T-helper 17 cell (primary cell): ENCODE measurements around the gene UCK2. TPM values are rescaled to one million over a fixed set of nuclear protein-coding genes. Genes with fewer than 3 reads are reported as not detected.
A peak's percentile ranks its signal among the peaks of the same experiment; 100 is the strongest.
"Not testable (repeated sequence)": the region's sequence is repeated elsewhere in the genome, so short reads cannot be mapped to it uniquely, and the experiment has no call there.

Experiments
- ATAC-seq: fragments of 150-1000 bp; cut with Tn5 transposase; 2 replicates; pipeline ENCODE4 v1.10.0; 2021; ENCODE audit warnings: mild to moderate bottlenecking, moderate library complexity
- DNase-seq, 3 donors: peaks; one replicate each; pipeline versions ENCODE4 v3.0.0 to v3.0.0-alpha.2; 2020 to 2021
- H3K9me3 ChIP-seq: one replicate; pipeline ENCODE4 v1.7.0; 2013; ENCODE audit warnings: low read length, mild to moderate bottlenecking; ENCODE audit not compliant: control insufficient read depth, poor library complexity, severe bottlenecking
- H3K27ac Mint-ChIP-seq: one replicate; pipeline ENCODE4 v1.8.0; 2022; ENCODE audit warnings: mild to moderate bottlenecking, moderate library complexity, mixed read lengths
- H3K27me3 Mint-ChIP-seq: one replicate; pipeline ENCODE4 v1.8.0; 2022; ENCODE audit warnings: mixed read lengths
- H3K36me3 Mint-ChIP-seq: one replicate; pipeline ENCODE4 v1.8.0; 2022; ENCODE audit warnings: low read depth, mixed read lengths
- H3K4me1 Mint-ChIP-seq: one replicate; pipeline ENCODE4 v1.8.0; 2022; ENCODE audit warnings: mild to moderate bottlenecking, mixed read lengths
- H3K4me3 Mint-ChIP-seq: one replicate; pipeline ENCODE4 v1.8.0; 2022; ENCODE audit warnings: mild to moderate bottlenecking, moderate library complexity, mixed read lengths
- total RNA-seq, 4 donors: library from RNA in 2 of 4; stranded (reverse) in 2 of 4; gene quantifications; one replicate each; pipeline ENCODE4 v1.2.3 and lab custom pipeline; 2022 to 2026

UCK2 gene
- 1 to 10 TPM; 3.3 to 5.6 TPM for total RNA-seq
- 4.1 to 22.6 reads per million in 2 donors for total RNA-seq (lab: John Stamatoyannopoulos, UW)

DNA sequence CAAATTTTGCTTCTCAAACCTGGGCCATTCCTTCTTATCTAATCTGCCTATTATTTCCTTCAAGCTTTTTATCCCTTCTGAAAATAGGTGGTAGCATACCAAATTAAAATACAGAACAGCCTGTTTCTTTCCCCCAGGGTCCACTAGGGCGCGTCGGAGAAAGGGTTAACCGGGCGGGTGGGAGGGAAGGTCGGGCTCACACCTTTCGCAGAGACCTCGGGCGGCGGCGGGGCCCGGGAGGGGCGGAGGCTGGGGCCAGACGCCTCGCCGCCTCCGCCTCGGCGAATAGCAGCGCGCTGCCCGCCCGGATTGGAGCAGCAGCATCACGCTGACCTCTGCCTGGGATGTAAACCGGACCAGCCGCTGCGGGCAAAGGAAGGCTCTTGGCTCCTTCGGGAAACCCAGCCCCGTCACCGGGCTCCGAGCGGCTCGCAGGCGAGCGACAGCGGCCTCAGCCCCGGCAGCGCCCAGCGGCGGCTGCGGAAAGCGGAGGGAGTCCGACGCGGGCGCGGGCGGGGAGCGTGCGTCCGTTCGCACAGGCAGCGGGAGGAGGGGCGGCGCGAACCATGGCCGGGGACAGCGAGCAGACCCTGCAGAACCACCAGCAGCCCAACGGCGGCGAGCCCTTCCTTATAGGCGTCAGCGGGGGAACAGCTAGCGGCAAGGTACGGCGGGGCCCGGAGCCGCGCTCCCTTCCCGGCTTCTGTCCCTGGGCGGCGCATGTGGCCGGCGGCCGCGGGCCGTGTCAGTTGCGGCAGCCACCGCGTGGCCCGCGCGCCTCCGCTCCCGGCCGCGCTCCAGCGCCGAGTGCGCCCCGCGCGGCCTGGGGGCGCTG is at the start of gene UCK2:
UCK2 (plus strand) TSS at position 347 of the 835 bp plus-strand sequence; CDS start at position 567, 220 bp downstream.
- ATAC-seq = peak; percentile 79
- no peaks in the 10 kb centered on the region for H3K36me3 Mint-ChIP-seq
- H3K4me3 Mint-ChIP-seq = peak within 1 kb of the TSS; percentile 93
- H3K27me3 Mint-ChIP-seq = peaks cover 5% of the 10 kb centered on the region
- DNase-seq = peak; percentile 16 to 33 (median 28)
- H3K9me3 ChIP-seq = no peaks in the 10 kb centered on the region
- peaks cover 17% of the 10 kb centered on the region for H3K4me1 Mint-ChIP-seq
- peak within 1 kb of the TSS; percentile 19 for H3K27ac Mint-ChIP-seq

DNA sequence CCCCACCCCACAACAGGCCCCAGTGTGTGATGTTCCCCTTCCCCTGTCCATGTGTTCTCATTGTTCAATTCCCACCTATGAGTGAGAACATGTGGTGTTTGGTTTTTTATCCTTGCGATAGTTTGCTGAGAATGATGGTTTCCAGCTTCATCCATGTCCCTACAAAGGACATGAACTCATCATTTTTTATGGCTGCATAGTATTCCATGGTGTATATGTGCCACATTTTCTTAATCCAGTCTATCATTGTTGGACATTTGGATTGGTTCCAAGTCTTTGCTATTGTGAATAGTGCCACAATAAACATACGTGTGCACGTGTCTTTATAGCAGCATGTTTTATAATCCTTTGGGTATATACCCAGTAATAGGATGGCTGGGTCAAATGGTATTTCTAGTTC is 49.2 kb upstream of the UCK2 start:
- not testable (repeated sequence) for H3K4me3 Mint-ChIP-seq, H3K27me3 Mint-ChIP-seq, DNase-seq, H3K36me3 Mint-ChIP-seq, H3K27ac Mint-ChIP-seq, H3K4me1 Mint-ChIP-seq, ATAC-seq, H3K9me3 ChIP-seq

DNA sequence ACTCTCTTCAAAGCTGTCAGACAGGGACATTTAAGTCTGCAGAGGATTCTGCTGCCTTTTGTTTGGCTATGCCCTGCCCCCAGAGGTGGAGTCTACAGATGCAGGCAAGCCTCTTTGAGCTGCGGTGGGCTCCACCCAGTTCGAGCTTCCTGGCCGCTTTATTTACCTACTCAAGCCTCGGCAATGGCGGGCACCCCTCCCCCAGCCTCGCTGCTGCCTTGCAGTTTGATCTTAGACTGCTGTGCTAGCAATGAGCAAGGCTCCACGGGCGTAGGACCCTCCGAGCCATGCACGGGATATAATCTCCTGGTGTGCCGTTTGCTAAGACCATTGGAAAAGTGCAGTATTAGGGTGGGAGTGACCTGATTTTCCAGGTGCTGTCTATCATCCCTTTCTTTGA is 43.9 kb upstream of the UCK2 start:
- H3K27me3 Mint-ChIP-seq = peaks cover 20% of the 10 kb centered on the region
- not testable (repeated sequence) for H3K4me3 Mint-ChIP-seq, H3K36me3 Mint-ChIP-seq, DNase-seq, H3K4me1 Mint-ChIP-seq, H3K9me3 ChIP-seq, H3K27ac Mint-ChIP-seq, ATAC-seq

DNA sequence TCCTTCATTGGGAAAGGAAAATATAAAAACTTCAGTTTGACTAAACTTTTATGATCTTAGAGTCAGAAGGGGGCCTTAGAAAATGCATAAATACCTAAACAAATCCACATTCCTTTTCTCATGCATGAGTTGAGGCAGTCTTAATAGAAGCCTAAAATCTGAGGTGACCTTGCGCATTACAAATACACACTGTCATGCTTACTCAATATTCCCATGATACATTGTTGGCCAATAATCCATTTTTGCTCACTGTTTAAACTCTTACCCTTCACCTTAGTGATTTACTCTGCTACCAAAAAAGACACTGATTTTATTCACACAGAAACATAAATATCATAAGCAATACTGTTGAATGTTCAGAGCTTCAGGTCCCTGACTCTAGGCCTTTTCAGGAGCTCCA is 39.7 kb upstream of the UCK2 start:
- no peak overlapping the region for H3K4me3 Mint-ChIP-seq
- no peaks in the 10 kb centered on the region for H3K9me3 ChIP-seq
- H3K4me1 Mint-ChIP-seq = no peaks in the 10 kb centered on the region
- peaks cover 28% of the 10 kb centered on the region for H3K27me3 Mint-ChIP-seq
- H3K27ac Mint-ChIP-seq = no peak overlapping the region
- ATAC-seq = no peak
- no peak for DNase-seq
- H3K36me3 Mint-ChIP-seq = no peaks in the 10 kb centered on the region

DNA sequence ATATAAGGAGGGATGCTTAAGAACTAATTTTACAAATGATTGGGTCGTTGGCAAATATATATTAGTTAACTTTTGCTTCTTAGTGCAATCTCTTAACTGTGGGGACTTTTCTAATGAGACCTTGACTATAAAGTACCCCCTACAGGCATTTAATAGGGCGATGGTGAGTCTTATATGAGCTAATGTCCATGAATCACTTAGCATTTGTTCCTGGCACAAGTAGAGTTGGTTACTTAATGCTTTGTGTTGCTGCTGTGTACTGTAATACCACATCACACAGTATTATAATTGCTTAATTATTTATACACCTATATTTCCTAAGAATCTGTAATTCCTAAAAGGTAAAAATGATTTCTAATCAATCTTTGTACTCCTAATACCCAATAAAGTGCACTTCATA is 33.5 kb upstream of the UCK2 start:
- DNase-seq (no peak), ATAC-seq (no peak)
- H3K27ac Mint-ChIP-seq = no peak overlapping the region
- peaks cover 32% of the 10 kb centered on the region for H3K27me3 Mint-ChIP-seq
- no peaks in the 10 kb centered on the region for H3K9me3 ChIP-seq
- no peak overlapping the region for H3K4me3 Mint-ChIP-seq
- H3K36me3 Mint-ChIP-seq = no peaks in the 10 kb centered on the region
- no peaks in the 10 kb centered on the region for H3K4me1 Mint-ChIP-seq

DNA sequence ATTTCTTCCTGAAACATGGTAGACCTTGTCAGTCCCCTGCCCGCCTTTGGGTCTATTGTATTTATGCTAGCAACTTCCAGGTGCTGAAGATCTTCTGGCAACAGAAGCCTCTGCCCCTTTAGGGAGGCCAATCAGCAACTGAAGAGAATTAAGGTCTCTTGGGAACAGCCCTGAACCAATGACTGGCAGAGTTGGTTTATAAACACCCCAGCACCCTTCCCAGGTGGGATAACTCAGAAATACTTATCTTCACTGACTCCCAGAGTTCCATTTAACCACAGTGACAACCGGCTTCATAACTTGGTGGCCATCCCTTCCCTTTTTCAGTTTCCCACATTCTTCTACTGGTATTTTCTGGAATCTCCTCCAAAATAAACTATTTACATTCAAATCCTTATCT is 31.5 kb upstream of the UCK2 start:
- H3K27me3 Mint-ChIP-seq = peaks cover 34% of the 10 kb centered on the region
- no peak for ATAC-seq
- no peak for DNase-seq
- no peaks in the 10 kb centered on the region for H3K36me3 Mint-ChIP-seq
- no peaks in the 10 kb centered on the region for H3K4me1 Mint-ChIP-seq
- peaks cover 5% of the 10 kb centered on the region for H3K9me3 ChIP-seq
- H3K4me3 Mint-ChIP-seq = no peak overlapping the region
- no peak overlapping the region for H3K27ac Mint-ChIP-seq

DNA sequence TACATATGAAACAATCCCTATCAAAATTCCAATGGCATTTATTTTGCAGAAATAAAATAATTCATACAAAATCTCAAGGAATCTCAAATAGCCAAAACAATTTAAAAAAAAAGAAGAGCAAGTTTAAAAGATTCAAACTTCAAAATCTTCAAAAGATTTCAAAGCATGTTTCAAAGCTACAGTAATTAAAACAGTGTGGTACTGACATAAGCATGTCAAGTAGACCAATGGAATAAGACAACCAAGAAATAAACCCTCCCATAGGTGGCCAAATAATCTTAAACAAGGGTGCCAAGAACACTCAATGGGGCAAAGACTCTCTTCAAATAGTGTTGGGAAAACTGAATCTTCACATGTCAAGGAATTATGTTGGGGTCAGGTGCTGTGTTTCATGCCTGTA is 28.0 kb upstream of the UCK2 start:
- no peak overlapping the region for H3K4me3 Mint-ChIP-seq
- no peak for DNase-seq
- peaks cover 20% of the 10 kb centered on the region for H3K27me3 Mint-ChIP-seq
- no peaks in the 10 kb centered on the region for H3K4me1 Mint-ChIP-seq
- H3K9me3 ChIP-seq = peaks cover 5% of the 10 kb centered on the region
- no peaks in the 10 kb centered on the region for H3K36me3 Mint-ChIP-seq
- no peak for ATAC-seq
- no peak overlapping the region for H3K27ac Mint-ChIP-seq

DNA sequence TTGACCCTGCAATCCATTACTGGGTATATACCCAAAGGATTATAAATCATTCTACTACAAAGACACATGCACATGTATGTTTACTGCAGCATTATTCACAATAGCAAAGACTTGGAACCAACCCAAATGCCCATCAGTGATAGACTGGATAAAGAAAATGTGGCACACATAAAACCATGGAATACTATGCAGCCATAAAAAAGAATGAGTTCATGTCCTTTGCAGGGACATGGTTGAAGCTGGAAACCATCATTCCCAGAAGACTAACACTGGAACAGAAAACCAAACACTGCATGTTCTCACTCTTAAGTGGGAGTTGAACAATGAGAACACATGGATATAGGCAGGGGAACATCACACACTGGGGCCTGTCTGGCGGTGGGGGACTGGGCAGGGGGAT is 22.9 kb upstream of the UCK2 start:
- not testable (repeated sequence) for ATAC-seq, H3K4me1 Mint-ChIP-seq, H3K9me3 ChIP-seq, H3K4me3 Mint-ChIP-seq, H3K36me3 Mint-ChIP-seq, H3K27me3 Mint-ChIP-seq, DNase-seq, H3K27ac Mint-ChIP-seq

DNA sequence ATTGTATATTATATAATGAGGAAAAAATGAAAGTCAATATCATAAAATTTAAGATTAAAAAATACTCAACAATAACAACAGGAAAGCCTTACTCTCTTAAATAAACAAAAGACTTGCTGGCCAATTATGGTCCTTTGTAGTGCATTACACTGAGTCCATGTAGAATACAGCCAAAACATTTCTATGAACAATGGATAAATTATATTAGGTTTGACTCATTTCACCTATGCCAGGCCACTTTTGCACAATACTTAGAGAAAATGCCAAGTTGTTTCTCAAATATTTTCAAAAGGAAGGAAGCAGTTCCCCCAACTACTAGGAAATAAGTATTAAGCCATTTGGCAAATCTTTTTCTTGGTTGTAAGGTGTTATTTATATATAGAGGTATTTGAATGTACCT is 19.8 kb upstream of the UCK2 start:
- Mint-ChIP-seq H3K4me1 (no peaks in the 10 kb centered on the region), H3K36me3 (peaks cover 2% of the 10 kb centered on the region)
- ATAC-seq = no peak

DNA sequence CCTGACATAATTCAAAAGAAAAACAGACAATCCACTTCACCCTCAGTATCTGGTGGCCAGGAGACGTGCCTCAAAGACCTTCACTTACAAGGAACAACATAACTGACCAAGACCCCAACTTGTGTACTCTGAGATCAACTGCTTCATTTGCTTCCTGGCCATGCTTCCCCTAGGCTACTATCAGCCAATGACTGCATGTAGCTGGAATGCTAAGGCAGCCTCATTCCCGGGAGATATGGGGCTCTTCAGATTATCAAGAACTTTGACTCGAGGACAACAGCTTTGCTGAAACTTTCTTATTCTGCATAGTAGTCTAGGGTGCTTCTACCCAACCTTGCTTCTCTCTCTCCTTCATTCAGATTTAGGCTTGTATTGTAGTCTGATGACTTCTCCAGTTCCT is 11.7 kb upstream of the UCK2 start:
- H3K4me3 Mint-ChIP-seq = no peak overlapping the region
- H3K36me3 Mint-ChIP-seq = no peaks in the 10 kb centered on the region
- no peaks in the 10 kb centered on the region for H3K9me3 ChIP-seq
- H3K27ac Mint-ChIP-seq = no peak overlapping the region
- ATAC-seq (no peak), DNase-seq (no peak)
- H3K4me1 Mint-ChIP-seq = no peaks in the 10 kb centered on the region
- peaks cover 19% of the 10 kb centered on the region for H3K27me3 Mint-ChIP-seq

More for the DNA sequence above, 19.8 kb upstream of the UCK2 start:
- H3K4me3 Mint-ChIP-seq = no peak overlapping the region
- DNase-seq = no peak
- H3K27ac Mint-ChIP-seq = no peak overlapping the region
- H3K27me3 Mint-ChIP-seq = peaks cover 5% of the 10 kb centered on the region
- no peaks in the 10 kb centered on the region for H3K9me3 ChIP-seq

DNA sequence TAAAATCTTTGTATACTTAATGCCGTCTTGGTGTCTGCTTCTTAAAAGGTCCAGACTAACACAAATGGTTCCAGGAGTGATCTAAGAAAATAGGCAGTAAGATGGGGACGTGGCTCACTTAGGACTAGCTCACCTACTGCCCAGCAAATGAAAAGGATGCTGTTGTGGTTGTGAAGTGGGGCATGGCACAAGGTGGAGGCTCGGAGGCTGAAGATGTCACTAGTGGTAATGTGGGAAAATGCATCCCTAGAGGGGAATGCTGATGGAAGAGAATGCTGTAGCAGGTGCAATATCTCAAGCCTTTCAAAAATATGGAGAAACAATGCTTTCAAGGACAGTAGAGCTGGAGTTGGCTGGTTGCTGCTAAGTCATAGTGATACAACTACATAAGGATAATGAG is 11.3 kb upstream of the UCK2 start:
- no peaks in the 10 kb centered on the region for H3K9me3 ChIP-seq
- Mint-ChIP-seq H3K27ac (no peak overlapping the region), H3K4me3 (no peak overlapping the region), H3K4me1 (no peaks in the 10 kb centered on the region), H3K36me3 (no peaks in the 10 kb centered on the region), H3K27me3 (peaks cover 23% of the 10 kb centered on the region)
- no peak for ATAC-seq
- no peak for DNase-seq

DNA sequence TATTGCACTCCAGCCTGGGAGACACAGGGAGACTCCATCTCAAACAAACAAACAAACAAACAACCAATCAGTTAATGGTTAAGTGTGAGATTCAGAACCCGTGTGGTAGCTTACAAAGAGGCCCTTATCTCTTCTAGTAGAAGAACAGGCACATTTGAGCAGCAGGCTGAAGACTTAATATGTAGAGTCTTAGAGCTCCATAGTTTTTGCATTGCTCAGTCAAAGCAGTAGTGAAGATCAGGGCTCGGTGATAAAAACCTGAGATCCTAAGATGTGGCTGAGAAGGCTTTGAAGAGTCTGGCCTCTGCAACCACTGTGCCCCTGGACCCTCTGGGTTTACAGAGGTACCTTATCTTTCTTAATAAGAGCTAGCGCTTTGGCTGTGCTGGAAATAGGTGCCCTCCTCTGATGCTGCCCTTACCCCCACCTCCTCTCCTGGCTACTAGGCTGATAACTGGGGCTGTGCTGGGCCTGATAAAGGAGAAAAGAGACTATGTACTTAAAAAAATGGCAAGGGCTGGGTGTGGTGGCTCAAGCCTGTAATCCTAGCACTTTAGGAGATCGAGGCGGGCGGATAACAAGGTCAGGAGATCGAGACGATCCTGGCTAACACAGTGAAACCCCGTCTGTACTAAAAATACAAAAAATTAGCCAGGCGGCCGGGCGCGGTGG is 10.5 kb upstream of the UCK2 start:
- Mint-ChIP-seq H3K4me1 (no peaks in the 10 kb centered on the region), H3K36me3 (no peaks in the 10 kb centered on the region), H3K27me3 (peaks cover 28% of the 10 kb centered on the region), H3K4me3 (no peak overlapping the region), H3K27ac (no peak overlapping the region)
- ATAC-seq (no peak), DNase-seq (no peak)
- H3K9me3 ChIP-seq = no peaks in the 10 kb centered on the region

DNA sequence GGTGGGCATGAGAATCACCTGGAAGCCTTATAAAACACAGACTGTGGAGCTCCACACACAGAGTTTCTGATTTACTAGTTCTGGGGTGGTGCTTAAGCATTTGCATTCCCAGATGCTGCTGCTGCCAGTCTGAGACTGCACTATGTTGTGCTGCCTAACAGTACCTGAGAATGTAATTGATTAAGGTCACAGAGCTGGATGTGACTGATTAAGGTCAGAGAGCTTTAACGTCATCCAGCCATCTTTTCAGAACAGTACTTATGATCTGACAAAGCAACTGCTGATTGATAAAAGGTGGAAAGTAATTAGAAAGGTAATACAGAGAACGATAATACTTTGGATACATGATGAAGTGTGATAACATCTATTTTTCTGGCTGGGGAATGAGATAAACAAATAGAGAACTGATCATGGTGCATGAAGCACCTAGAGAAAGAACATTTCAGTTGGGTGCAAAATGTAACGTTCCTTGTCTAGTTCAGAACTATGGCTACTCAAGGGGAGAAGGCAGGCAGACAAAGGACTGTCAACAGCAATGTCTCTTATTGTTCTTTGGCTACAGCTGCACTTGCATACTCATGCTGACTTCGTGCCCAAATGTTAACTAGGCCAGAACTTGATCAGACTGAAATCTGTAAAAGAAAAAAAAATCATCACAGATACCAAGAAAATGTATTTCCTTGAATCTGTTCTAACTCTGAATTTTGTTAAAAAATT is 3.7 kb upstream of the UCK2 start:
- Mint-ChIP-seq H3K4me1 (peaks cover 8% of the 10 kb centered on the region), H3K36me3 (no peaks in the 10 kb centered on the region), H3K27ac (no peak overlapping the region), H3K4me3 (no peak overlapping the region), H3K27me3 (peaks cover 20% of the 10 kb centered on the region)
- DNase-seq (no peak), ATAC-seq (no peak)
- no peaks in the 10 kb centered on the region for H3K9me3 ChIP-seq
